SK-N-DZ (cell line): ENCODE measurements around the gene IMPDH1.
A peak's percentile ranks its signal among the peaks of the same experiment; 100 is the strongest.

Experiments used
- DNase-seq: peaks from one replicate; pipeline ENCODE4 v3.0.0-alpha.2; 2015; ENCODE audit warnings: low spot score
- small RNA-seq, 2 experiments: library from RNA; depleted of rRNA; stranded (forward); fragments of <200 nt; gene quantifications; one replicate each; pipeline ENCODE3, GENCODE V24; 2014

IMPDH1 gene

DNA sequence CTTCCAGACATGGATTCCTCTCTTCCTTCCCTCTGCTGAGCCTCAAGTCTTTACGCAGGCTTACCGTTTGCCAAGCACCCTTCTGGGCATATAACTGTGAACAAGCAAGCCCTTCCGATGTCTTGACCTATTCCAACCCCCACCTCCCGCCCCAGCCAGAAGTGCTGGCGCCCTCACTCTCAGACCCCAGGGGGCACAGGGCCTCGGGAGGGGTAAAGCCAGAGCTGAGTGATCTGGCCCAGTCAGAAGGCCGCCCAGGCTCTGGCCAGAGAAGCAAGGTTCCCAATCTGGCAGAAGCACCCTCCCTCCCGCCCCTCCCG lies 49.5 kb downstream of the IMPDH1 start:
- DNase-seq, result no peak

DNA sequence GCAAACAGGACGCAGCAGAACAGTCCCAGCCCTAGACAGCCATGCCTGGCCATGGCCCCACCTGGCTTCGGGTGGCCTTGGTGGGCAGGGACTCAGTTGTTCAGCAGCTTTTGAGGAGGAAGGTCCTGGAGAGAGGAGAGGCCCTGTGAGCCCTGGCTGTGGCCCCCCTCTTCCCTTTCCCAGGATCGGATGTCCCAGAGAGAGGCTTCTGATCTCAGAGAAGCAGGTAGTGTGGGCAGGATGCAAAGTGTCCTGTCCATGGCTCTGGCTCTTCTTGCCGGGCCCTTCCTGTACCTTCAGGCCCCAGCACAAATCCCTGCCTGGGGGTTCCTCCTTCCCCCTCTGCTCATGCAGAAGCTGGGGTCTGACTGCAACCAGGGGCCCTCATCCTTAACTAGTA lies 49.8 kb downstream of the IMPDH1 start:
- no peak for DNase-seq

DNA sequence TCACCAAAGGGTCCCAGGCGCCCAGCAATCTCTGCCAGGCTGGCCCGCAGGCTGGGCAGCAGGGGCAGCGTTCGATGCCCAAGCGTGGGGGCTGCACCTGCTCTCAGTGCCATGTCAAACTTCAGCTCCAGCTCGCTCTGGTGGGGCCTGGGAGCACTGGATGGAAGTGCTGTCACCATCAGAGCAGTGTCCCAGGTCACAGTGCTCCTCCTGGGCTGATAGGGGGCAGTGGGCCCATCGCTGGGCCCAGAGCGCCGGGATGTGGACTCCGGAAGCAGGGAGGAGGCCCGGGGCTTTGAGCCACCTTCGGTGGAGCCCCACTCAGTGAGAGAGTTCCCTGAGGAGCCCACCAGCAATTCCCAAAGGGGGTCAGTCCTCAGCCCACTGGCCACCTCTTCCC lies 50.4 kb downstream of the IMPDH1 start:
- DNase-seq, result no peak

DNA sequence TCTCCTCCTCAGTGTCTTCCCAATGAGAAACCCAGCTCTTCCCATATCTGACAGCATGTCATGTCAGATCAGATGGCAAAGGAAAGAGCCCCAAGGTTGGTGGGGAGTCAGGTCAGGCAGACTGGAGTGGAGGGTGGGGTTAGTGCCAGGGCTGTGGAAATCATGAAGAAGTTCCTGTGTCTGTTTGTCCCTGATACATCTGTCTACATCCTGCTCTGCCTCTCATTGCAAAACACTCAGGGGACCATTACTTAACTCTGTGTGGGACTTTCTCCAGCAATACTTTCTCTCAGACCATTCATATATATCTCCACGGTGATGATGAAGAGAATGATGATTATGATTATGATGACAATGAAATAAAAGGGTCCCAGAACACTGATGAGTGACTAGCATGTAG lies 51.5 kb downstream of the IMPDH1 start:
- DNase-seq, result no peak

DNA sequence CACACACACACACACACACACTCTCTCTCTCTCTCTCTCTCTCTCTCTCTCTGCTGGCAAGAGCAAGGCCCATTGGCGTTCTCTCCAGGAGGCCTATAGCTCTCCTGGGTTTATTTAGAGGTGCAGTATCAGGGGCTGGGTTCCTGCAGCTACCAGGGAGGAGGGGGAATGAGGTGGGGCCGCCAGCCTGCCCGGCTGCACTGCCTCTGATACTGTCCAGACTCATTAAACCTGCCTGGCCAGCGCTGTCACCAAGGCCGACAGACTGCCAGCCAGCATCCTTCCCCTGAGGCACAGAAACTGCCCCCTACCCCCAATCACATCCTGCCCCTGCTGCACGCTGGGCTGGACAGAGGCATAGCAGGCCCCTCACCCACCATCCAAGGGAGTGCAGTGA lies 52.6 kb downstream of the IMPDH1 start:
- DNase-seq, result peak; percentile 89

DNA sequence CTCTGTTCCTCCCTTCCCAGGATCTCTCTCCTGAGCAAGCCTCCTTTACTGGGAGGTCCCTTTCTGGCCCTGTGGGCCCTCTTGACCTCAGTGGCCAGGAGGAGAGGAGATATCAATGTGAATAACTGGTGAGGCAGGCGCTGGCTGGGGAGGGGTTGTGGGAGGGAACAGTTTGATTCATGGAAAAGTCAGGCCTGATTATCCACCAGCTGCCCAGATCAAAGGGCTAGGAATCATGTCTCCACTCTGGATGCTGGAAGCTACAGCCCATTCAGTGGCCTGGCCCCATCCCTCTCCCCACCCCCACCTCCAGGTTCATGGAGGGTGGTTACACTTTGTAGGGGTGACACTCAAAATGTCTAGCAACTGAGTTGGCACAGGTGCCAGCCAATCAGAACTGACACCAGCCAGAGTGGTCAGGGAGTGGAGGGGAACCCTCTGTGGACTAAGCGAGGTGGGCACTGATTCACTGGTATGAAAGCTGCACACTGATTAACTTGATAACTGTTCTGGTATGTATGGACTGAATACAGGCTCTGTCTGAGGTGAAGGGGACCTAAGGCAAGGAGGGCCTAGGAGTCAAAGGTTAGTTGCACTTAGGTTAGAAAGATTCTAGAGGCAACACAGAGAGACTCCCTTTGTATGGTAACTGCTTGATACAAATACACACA lies 53.1 kb downstream of the IMPDH1 start:
- DNase-seq, result peak; percentile 88

DNA sequence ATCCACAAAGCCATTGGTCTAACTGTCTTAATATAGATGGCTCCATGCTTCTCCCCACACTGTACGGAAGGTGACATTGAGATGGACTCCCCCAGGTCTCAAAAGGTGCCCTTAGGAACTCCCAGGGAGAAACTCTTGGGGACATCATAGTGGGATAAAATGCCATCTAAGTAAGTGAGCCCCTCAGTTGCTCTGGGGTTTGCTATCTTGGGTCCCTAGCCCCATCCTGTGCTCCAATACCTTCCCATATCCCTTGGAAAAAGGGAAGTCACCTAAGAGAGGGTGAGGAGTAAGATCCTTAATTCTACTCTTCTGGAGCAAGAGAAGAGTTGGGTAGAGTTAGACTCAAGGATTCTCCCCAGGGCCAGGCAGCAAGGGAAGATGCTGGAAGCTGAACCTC lies 56.2 kb downstream of the IMPDH1 start:
- DNase-seq, result no peak

DNA sequence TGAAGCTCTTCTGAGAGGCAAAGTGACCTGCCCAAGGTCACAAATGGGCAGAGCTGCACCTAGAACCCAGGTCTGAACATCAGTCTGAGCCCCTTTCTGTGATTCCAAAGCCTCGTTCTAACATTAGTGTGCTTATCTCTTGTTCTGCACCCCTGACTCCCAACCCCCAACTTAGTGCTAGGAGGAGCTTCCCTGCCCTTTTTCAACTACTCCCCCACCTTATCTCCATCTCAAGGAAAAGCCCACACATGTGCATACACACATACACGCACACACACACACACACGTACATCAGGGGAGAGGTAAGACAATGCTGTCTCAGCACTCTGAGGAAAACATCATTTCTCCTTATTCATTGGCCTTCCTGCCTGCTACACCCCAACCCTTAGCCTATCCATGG lies 56.6 kb downstream of the IMPDH1 start:
- no peak for DNase-seq

DNA sequence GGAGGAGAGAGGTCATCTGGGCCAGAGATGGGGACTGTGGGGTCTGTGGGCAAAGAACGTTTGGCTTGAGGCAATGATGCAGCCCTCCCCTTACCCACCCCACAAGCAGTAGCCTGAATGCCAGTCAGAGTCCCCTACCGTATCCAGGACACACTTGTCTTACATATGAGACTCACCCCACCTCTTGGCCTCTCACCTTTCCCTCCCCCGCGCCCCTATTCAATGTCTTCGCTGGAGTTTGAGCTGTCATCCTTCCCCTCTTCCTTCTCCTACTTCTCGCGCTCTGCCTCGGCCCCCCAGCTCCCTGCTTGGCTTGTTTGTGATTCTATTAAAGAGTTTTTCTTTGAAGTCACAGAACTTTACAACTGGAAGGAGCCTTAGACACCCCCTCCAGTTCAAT lies 57.1 kb downstream of the IMPDH1 start:
- no peak for DNase-seq

DNA sequence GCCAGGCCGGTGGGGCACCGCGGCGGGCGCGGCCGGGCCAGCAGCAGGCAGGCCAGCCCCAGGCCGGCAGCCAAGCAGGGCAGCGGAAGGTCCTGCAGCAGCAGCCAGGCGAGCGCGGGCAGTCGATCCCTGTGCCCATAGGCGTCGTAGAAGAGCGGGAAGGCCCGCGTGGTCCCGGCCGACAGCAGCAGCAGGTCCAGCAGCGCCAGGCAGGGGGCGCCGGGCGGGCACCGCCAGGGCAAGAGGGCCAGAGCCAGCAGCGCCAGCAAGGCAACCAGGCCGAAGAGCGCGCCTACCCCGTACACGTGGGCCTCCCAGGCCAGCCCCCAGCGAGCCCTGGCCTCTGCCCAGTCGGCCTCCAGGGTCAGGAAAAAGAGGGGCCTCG lies 57.6 kb downstream of the IMPDH1 start:
- no peak for DNase-seq

DNA sequence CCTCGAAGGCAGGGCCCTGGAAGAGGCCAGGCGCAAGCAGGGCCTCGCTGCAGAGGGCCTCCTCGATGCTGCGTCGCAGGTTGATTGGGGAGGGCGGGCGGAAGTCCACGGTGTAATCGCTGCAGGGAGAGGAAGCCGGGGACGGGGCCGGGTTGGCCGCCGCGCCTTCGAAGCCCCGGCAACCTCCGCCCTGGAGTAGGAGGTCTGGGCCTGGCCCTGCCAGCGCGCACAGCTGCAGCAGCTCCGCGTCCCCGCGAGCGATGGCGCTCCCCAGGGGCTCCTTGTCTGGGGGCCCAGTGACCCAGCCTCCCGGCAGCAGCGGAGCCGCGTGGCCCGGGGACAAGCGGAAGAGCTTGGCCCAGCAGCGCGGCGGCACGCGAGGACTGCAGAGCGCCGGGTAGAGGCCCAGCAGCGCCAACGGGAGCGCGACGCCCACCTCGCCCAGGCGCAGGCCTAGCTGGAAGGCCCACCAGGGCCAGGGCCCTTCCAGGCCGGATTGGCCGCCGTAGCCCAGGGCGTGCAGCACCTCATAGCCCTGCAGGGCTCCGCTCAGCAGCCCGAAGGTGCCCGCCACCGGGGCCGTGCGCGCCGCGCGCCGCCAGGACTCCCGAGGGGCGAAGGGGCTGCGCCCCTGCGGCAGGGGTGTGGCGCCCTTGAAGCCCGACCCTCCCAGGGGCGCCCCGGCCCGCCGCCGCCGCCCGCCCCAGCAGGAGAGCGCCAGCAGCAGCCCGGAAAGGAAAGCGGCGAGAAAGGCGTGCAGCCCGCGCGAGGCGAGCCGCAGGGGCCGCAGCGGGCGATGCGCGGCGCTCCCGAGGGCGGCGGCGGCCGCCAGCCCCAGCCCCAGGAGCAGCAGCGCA lies 58.3 kb downstream of the IMPDH1 start:
- DNase-seq, result no peak

DNA sequence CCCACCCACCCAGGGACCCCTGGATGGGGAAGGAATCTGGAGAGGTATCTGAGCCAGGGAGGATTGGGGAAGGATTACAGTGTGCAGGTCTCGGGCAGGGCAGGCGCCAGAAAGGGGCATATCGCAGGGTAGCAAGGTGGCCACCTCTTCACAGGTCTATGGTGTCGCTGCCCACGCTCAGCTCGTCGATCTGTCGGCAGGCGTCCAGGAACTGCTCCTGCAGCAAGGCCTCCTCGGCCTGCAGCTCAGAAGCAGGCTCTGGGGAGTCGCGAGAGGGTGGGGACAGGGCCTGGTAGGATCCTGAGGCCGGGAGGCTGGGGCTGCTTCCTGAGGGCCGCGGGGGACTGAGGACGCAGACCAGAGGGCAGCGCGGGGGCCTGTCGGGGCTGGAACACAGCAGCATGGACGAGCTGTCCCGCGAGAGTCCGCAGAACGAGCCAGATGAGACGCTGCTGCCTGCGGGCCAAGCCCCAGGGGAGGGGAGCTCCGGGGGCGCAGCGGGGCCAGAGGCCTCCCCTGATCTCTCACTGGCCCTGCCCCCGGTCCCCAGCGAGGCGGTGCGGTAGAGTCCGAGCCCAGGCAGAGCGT lies 59.0 kb downstream of the IMPDH1 start:
- DNase-seq, result peak; percentile 33

DNA sequence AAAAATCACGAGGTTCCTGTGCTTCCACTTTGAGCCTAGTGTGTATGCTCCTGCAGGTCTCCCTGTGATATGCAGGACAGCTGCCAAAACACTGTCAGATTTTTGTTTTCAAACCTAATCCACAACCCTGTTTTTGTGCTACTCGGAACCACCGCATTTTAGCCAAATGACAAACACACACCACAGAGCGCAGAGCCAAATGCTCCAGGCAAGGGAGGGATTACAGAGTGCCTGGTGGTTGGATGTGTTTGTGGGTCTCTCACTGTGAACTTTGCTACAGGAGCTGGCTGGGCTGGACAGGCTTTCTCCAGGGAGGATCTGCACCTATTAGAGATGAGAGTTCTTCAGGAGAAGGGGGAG lies 60.3 kb downstream of the IMPDH1 start:
- no peak for DNase-seq

DNA sequence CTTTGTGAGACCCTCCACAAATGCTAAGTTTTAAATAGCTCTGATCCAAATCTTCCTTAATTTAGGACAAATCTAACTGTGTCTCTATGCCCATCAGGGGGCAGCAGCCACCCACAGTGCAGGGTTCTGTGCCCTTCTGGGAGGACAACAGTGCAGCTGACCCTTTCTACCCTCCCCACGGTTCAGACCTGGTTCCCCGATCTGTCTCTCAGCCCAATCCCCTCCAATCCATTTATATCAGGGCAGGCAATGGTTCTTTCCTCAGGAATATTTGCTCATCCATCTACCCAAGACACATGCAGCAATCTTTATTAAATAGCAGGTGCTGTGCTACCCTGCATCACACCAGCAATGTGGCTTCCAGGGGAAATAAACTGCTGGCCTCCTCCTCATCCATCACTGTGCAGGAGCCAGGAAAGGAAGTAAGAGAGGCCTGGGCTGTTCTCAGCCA lies 62.1 kb downstream of the IMPDH1 start:
- DNase-seq, result peak; percentile 83

DNA sequence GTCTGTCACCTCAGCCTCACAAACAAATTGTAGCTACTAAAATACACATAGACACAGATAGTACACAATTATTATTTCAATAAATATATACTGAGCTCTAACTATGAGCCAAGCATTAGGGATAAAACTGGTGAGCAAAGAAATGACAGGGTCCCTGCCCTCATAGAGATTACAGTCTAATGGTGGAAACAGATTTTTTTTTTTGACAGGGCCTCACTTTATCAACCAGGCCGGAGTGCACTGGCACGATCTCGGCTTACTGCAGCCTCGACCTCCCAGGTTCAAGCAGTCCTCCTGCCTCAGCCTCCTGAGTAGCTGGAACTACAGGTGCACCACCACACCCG lies 65.4 kb downstream of the IMPDH1 start:
- DNase-seq, result no peak

DNA sequence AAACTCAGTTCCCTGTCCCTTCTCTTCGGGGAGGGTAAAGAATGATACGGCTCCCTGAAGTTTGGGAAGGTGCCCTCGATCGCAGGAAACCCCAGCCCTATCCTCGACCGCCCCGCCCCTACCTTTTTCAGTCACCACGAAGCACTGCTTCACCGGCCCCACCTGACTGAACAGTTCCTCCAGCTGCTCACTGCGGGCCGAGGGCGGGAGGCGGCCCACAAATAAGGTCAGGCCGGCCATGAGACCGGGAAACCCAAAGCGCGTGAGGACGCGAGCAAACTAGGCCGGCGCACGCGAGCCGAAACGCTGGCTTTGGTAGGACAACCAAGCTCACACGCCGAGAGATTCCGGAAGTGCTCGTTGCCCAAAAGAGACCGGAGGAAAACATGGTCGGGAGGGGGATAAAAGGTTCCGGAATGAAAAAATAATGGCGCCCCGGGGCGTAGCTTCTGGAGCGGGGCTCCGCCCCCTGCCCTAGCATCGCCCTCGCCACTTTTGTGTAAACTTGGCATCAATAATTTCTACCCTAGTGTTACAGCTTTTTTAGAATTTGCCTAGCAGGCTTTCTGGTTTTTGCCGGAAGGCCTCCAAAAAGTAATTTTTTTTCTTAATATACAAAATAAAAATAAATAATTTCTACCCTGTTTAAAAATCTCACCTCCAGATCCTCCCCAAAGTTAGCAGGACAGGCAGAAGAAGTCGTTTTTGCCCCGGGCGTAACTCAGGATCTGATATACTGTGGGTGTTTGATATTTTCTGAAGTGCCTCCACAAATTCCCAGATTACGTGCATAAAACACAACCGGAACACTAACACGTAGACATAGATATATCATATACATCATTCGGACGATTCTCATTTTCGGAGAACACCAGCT lies 66.0 kb downstream of the IMPDH1 start, which contains the start of gene RBM28:
RBM28 (minus strand) TSS at position 355 of the 877 bp plus-strand sequence; CDS start at position 240, 115 bp downstream.
- peak; percentile 93 for DNase-seq

Small RNA genes within 50 kb of the gene (small RNA-seq; reads per million reads assigned to genes)
- gene AC010655.1, result 0 reads per million in 2 experiments
- gene RNU7-27P, result 0 reads per million in 2 experiments
- 0 reads per million in 2 experiments for gene RNU7-54P
